Cardiac fibroblast (primary cell): ENCODE data around the gene CIDEA.
"Not testable (repeated sequence)": the region's sequence is repeated elsewhere in the genome, so short reads cannot be mapped to it uniquely, and the experiment has no call there.

ENCODE experiments used
- DNase-seq, 2 donors: peaks; one replicate each; pipeline versions ENCODE4 v3.0.0 to v3.0.0-alpha.2; 2010; ENCODE audit warnings: low read depth in 2 of 2
- H3K4me3 ChIP-seq, 2 donors: replicated peaks in 1 of 2; 1 replicate in 1 of 2; 2 replicates in 1 of 2; pipeline ENCODE4 v1.5.1; 2011; ENCODE audit warnings: low read depth in 2 of 2, low read length in 2 of 2, mild to moderate bottlenecking in 2 of 2, moderate library complexity in 1 of 2
- TF ChIP-seq, protein P1 (sequence below): IDR thresholded peaks from one replicate; pipeline ENCODE4 v1.5.1; 2011; ENCODE audit warnings: low read depth, mild to moderate bottlenecking, low read length, inconsistent platforms

Gene CIDEA

GRCh38 chr18:12254136-12254819 lies at the start of gene CIDEA:
CIDEA (plus strand) TSS chr18:12254361; CDS start chr18:12254384, 23 bp downstream.
- TF ChIP-seq, protein P1, sequence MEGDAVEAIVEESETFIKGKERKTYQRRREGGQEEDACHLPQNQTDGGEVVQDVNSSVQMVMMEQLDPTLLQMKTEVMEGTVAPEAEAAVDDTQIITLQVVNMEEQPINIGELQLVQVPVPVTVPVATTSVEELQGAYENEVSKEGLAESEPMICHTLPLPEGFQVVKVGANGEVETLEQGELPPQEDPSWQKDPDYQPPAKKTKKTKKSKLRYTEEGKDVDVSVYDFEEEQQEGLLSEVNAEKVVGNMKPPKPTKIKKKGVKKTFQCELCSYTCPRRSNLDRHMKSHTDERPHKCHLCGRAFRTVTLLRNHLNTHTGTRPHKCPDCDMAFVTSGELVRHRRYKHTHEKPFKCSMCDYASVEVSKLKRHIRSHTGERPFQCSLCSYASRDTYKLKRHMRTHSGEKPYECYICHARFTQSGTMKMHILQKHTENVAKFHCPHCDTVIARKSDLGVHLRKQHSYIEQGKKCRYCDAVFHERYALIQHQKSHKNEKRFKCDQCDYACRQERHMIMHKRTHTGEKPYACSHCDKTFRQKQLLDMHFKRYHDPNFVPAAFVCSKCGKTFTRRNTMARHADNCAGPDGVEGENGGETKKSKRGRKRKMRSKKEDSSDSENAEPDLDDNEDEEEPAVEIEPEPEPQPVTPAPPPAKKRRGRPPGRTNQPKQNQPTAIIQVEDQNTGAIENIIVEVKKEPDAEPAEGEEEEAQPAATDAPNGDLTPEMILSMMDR, result no peak
- H3K4me3 ChIP-seq, result peak within 1 kb of the TSS in 1 of 2 donors; percentile 23
- peak; percentile 17 to 30 for DNase-seq

DNA sequence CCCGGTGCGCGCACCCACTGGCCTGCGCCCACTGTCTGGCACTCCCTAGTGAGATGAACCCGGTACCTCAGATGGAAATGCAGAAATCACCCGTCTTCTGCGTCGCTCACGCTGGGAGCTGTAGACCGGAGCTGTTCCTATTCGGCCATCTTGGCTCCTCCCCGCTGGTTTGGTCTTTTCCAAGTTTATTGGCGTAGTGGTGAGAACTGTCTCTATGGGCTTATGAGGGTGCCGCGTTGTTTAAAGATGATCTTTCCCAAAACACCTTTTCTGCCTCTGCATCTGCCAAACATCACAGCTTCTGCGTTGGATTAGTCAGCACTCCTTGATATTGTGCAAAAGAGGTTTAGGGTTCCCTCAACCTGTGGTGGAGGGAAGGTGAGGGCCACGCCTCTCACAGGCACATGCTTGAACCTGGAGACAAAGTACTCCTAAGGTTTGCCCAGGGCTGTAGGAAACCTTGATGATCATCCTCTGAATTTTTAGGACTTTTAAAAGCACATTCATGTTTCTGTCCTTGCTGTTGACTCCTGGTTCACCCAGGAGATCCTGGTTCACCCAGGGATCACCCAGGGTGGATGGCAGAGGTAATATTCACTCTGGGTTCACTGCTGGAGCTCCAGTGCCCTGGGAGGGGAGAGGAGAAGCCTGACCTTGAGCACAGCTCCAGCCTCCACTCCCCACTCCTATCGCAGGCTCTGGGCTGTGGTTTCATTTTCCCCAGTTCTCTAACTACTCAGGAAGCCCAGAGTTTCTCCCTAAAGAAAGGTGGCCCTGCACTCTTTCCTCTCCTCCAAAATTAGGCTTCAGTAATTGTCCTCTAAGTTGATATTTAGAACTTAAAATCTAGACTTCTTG lies 45.6 kb upstream of the CIDEA start:
- DNase-seq, H3K4me3 ChIP-seq: not testable (repeated sequence)

- not testable (repeated sequence) for H3K4me3 ChIP-seq, DNase-seq
Measured at GRCh38 chr18:12212308-12212707, 41.9 kb upstream of the CIDEA start.

DNA sequence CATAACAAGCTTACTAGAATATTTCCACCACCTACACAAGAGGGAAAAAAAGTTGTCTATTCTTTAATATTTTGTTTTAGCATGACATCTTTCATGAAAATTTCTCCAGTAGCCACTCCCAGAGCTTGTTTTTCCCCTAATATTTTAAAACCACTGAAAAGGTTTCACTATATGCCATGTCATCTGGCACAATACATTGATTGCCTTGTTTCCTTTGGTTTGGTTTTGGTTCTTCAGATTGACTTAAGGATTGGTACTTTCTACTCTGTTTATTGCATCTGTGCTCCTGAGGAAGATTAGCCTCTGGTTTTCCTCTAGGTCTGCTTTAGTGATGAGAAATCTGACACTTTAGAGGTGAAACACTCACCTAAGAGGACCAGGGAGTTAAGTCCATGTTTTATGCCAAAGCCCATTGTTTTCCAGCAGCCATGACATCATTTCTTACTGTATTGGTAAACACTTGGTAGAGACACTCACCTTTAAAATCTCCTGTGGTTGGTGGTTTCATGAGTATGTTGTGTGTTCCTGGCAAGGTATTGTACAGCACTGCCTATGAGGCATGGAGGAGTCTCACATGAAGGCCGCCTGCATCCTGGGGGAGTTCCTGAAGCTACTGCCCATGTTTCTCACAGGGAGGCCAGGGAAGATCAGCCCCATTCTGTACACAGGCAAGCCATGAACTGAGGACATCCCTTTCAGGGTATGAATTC lies 39.7 kb upstream of the CIDEA start:
- peak in 1 of 2 donors; percentile 12 for DNase-seq
- not testable (repeated sequence) for H3K4me3 ChIP-seq

DNA sequence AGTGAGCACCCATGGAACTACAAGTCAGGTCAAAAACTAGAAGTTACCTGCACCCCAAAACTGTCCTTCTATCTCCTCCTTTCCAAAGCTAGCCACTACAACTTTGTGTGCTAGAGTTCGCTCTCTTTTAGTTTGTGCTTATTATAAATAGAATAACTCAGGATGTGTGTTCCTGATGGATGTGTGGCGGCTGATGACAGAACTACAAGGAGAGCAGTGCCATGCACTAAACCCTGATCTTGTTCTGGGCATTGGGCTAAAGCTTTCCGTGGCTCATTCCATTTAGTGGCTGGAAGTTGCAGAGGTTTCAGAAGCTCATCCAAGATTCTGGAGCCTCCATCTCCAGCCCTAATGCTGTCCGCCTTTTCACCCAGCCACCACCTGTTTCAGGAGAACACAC lies 37.7 kb upstream of the CIDEA start:
- not testable (repeated sequence) for DNase-seq, H3K4me3 ChIP-seq

- not testable (repeated sequence) for DNase-seq, H3K4me3 ChIP-seq
Measured at GRCh38 chr18:12218603-12219002, 35.6 kb upstream of the CIDEA start.

GRCh38 chr18:12222041-12222440 lies 32.1 kb upstream of the CIDEA start:
- H3K4me3 ChIP-seq, DNase-seq: not testable (repeated sequence)

DNA sequence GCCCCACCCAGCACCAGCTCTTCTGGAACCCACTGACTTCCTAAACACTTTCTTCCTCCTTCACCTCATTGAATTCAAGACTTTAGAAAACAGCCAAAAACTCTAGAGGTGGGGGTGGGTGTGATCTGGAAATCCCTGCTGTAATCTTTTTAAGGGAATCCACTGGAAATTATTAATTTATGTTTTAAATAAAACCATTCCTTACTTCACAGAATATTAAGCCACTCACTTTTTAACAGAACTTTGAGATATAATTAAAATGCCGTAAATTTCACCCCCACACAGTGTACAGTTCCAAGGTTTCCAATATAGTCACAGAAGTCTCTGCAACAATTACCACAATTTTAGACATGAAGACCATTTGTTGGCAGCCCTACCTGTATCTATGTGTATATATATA lies 30.8 kb upstream of the CIDEA start:
- not testable (repeated sequence) for H3K4me3 ChIP-seq, DNase-seq

DNA sequence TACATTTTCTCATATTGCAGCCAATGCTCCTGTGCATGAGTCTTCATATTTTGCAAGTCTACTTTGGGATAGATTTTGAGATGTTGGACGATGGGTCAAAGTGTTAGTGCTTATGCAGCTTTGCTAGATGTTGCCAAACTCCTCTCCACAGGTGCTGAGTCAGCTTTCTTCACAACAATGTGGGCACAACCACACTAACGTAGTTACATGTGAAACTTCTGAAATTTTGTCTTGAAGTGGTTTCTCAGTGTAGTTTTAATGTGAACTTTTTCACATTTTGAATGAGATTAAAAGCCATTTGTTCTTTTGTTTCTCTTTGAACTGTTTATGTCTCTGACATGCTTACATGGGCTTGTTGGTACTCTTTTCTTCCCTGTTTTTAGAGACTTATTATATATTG lies 27.4 kb upstream of the CIDEA start:
- not testable (repeated sequence) for DNase-seq

GRCh38 chr18:12227399-12228186 lies 26.6 kb upstream of the CIDEA start:
- H3K4me3 ChIP-seq, DNase-seq: not testable (repeated sequence)

More for the DNA sequence above, 27.4 kb upstream of the CIDEA start:
- not testable (repeated sequence) for H3K4me3 ChIP-seq

GRCh38 chr18:12228308-12228707 lies 25.9 kb upstream of the CIDEA start:
- H3K4me3 ChIP-seq, DNase-seq: not testable (repeated sequence)

- H3K4me3 ChIP-seq, DNase-seq: not testable (repeated sequence)
Measured at GRCh38 chr18:12230561-12230960, 23.6 kb upstream of the CIDEA start.
